ENCODE measurements around the gene KAZN.
"Not testable (repeated sequence)": the region's sequence is repeated elsewhere in the genome, so short reads cannot be mapped to it uniquely, and the experiment has no call there.

Gene KAZN

GRCh38 chr1:15020943-15021745, 422.7 kb downstream of the KAZN start:
- no peak for DNase-seq

GRCh38 chr1:15022048-15022447, 423.6 kb downstream of the KAZN start:
- DNase-seq = no peak

GRCh38 chr1:15023205-15023604, 424.7 kb downstream of the KAZN start:
- no peak for DNase-seq

- no peak for DNase-seq
These were observed 425.5 kb downstream of the KAZN start for GRCh38 chr1:15023976-15024375.

GRCh38 chr1:15026117-15026489, 427.6 kb downstream of the KAZN start:
- no peak for DNase-seq

GRCh38 chr1:15027515-15027986, 429.1 kb downstream of the KAZN start:
- DNase-seq = peak; percentile 67

GRCh38 chr1:15028102-15028501, 429.6 kb downstream of the KAZN start:
- DNase-seq = no peak

GRCh38 chr1:15028616-15029015, 430.1 kb downstream of the KAZN start:
- no peak for DNase-seq

- no peak for DNase-seq
These were observed 430.6 kb downstream of the KAZN start for GRCh38 chr1:15029036-15029435.

GRCh38 chr1:15029786-15030185, 431.3 kb downstream of the KAZN start:
- no peak for DNase-seq

GRCh38 chr1:15031251-15031933, 432.9 kb downstream of the KAZN start:
- DNase-seq = no peak

GRCh38 chr1:15033264-15033663, 434.8 kb downstream of the KAZN start:
- DNase-seq = no peak

- DNase-seq = no peak
These were observed 436.2 kb downstream of the KAZN start for GRCh38 chr1:15034656-15035055.

- DNase-seq = no peak
These were observed 436.8 kb downstream of the KAZN start for GRCh38 chr1:15035236-15035635.

GRCh38 chr1:15036101-15036500, 437.6 kb downstream of the KAZN start:
- DNase-seq = no peak

GRCh38 chr1:15038232-15039016, 439.9 kb downstream of the KAZN start:
- DNase-seq = no peak

- no peak for DNase-seq
These were observed 440.6 kb downstream of the KAZN start for GRCh38 chr1:15039017-15039648.

- no peak for DNase-seq
These were observed 441.4 kb downstream of the KAZN start for GRCh38 chr1:15039901-15040300.

- not testable (repeated sequence) for DNase-seq
These were observed 442.2 kb downstream of the KAZN start for GRCh38 chr1:15040685-15041084.

GRCh38 chr1:15042866-15043265, 444.4 kb downstream of the KAZN start:
- no peak for DNase-seq

- DNase-seq = no peak
These were observed 445.4 kb downstream of the KAZN start for GRCh38 chr1:15043934-15044333.

- no peak for DNase-seq
These were observed 446.6 kb downstream of the KAZN start for GRCh38 chr1:15045123-15045522.
